Right lobe of liver (tissue), 6 donors: ENCODE results near the gene BORCS5. TPM values are rescaled to one million over a fixed set of nuclear protein-coding genes. Genes with fewer than 3 reads are reported as not detected.

Source experiments
- ATAC-seq, 4 donors: fragments of 200-7000 bp; cut with Tn5 transposase; one replicate each; pipeline ENCODE4 v1.9.1; 2020; ENCODE audit warnings: mild to moderate bottlenecking in 4 of 4, moderate library complexity in 4 of 4
- DNase-seq, 3 donors: peaks; one replicate each; pipeline ENCODE4 v3.0.0-alpha.2; 2020
- H3K27ac ChIP-seq, 3 donors: fragments of 200-600 bp; one replicate each; pipeline ENCODE4 v1.8.0; 2022
- H3K27me3 ChIP-seq, 2 donors: fragments of 200-600 bp; one replicate each; pipeline ENCODE4 v1.8.0; 2022
- H3K36me3 ChIP-seq, 4 donors: fragments of 200-600 bp; sonication (generic) in 1 of 4; one replicate each; pipeline versions ENCODE4 v1.5.1 to v1.8.0; 2017 to 2022; ENCODE audit warnings: control low read depth in 1 of 4
- H3K4me1 ChIP-seq, 4 donors: fragments of 200-600 bp; sonication (generic) in 1 of 4; one replicate each; pipeline versions ENCODE4 v1.5.1 to v1.8.0; 2017 to 2022; ENCODE audit warnings: control low read depth in 1 of 4
- H3K4me3 ChIP-seq, 3 donors: fragments of 200-600 bp; one replicate each; pipeline ENCODE4 v1.8.0; 2022
- H3K9me3 ChIP-seq, 4 donors: fragments of 200-600 bp; sonication (generic) in 1 of 4; one replicate each; pipeline versions ENCODE4 v1.5.1 to v1.8.0; 2017 to 2022; ENCODE audit warnings: control low read depth in 1 of 4
- POLR2A ChIP-seq: fragments of 450-650 bp; IDR thresholded peaks from one replicate; pipeline ENCODE4 v1.6.1; 2017; ENCODE audit warnings: antibody characterized with exemption, mild to moderate bottlenecking
- WGBS: methylation state at CpG from one replicate; pipeline ENCODE4 v1.1.6; 2018; ENCODE audit warnings: low coverage, low lambda C conversion rate; ENCODE audit not compliant: insufficient coverage; ENCODE audit errors: missing lambda C conversion rate; 5-methylcytosine and 5-hydroxymethylcytosine counted together
- intact Hi-C, 2 donors: fragments of 100-400 bp; cut with DNase I; formaldehyde crosslinking; loops; one replicate each; pipeline versions ENCODE4 v1.11.2 to v1.14.1; 2022
- total RNA-seq, 6 experiments: library from RNA; depleted of rRNA in 2 of 6; stranded (reverse); fragments of >200 nt in 2 of 6; fragmentation: NEBNext Ultra II Directional in 3 of 6; extraction: Animal tissue kit (Norgen Biotek cat#: 25700) in 3 of 6; gene quantifications; one replicate each; pipeline versions ENCODE4 v1.1.0 to v1.2.4, GENCODE V29; 2016 to 2023
- TF ChIP-seq, protein P1 (sequence below), 4 donors: fragments of 200-600 bp in 3 of 4; fragments of 450-650 bp in 1 of 4; IDR thresholded peaks; one replicate each; pipeline versions ENCODE4 v1.5.1 to v1.8.0; 2016 to 2022; ENCODE audit warnings: antibody characterized with exemption in 4 of 4, mild to moderate bottlenecking in 2 of 4
- donor health status: DM: no; HTN: yes; CAD: no.
- donor health status: DM: no; HTN: no; CAD: no.
- donor health status: DM: no; HTN: no; CAD: no.
- donor health status: DM: no; HTN: yes; CAD: no.
- donor health status: DM: no; HTN: yes; CAD: no.

BORCS5 gene
- total RNA-seq, 6 experiments from 2014 or later = 6.0 to 11.1 (median 8.0) TPM

DNA sequence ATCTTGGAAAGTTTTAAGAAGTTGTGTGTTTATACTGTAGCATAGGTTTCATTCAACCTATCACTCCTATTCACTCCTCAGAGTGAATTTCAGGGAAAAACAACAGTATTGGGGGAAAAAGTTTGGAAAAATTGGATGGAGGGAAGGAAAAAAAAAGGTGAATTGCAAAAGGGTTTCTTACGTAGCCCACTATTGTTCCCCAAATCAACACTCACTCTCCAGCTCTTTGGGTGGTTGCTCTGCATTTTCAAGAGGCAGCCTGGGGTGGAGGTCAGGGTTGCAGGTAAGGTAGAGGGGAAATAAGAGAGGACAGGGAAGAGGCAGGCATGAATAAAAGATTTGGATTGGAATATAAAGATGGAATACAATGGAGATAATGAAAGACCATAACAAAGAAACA lies 42.3 kb downstream of the BORCS5 start:
- WGBS = 87% methylated on average over 1 of the region's 1 CpG
- DNase-seq (no peak), ATAC-seq (no peak)
- TF ChIP-seq, protein P1, sequence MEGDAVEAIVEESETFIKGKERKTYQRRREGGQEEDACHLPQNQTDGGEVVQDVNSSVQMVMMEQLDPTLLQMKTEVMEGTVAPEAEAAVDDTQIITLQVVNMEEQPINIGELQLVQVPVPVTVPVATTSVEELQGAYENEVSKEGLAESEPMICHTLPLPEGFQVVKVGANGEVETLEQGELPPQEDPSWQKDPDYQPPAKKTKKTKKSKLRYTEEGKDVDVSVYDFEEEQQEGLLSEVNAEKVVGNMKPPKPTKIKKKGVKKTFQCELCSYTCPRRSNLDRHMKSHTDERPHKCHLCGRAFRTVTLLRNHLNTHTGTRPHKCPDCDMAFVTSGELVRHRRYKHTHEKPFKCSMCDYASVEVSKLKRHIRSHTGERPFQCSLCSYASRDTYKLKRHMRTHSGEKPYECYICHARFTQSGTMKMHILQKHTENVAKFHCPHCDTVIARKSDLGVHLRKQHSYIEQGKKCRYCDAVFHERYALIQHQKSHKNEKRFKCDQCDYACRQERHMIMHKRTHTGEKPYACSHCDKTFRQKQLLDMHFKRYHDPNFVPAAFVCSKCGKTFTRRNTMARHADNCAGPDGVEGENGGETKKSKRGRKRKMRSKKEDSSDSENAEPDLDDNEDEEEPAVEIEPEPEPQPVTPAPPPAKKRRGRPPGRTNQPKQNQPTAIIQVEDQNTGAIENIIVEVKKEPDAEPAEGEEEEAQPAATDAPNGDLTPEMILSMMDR (IDR thresholded peaks at IDR 0.05) = no peak
- no peak for TF ChIP-seq POLR2A
- no peaks in the 10 kb centered on the region for H3K36me3 ChIP-seq
- intact Hi-C loops = no loop called here
- H3K9me3 ChIP-seq = no peaks in the 10 kb centered on the region
- no peaks in the 10 kb centered on the region for H3K27me3 ChIP-seq
- H3K27ac ChIP-seq = peak overlapping the region; percentile 74 to 77 (median 76)
- H3K4me3 ChIP-seq = no peak overlapping the region
- peaks cover 0 to 45% (median 15%) of the 10 kb centered on the region in 4 donors for H3K4me1 ChIP-seq

DNA sequence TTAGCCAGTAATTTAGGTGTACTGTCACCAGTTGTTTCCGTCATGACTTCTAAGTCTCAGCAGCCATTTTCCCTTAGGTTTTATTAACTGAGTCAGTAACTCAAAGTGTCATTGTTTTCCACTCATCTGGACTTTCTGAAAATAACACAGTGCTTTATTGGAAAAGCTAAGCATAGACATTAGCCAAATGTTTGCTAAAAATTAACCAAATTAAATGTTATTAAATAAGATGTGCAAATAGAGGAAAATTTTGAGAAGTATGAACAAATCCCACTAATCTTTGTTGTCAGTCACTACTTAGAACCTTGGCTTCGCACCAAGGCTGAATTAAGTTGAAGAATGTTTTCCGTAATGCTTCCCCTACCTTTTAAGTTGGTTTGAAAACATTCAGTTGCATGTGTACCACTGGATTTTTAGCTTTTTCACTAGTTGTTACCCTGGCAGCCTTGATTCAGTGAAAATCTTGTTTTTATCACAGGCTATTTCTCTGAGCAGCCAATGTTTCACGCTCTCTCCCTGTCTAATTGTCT lies 43.0 kb downstream of the BORCS5 start:
- Histone ChIP-seq H3K36me3 (no peaks in the 10 kb centered on the region), H3K27me3 (no peaks in the 10 kb centered on the region), H3K9me3 (no peaks in the 10 kb centered on the region), H3K4me1 (peaks cover 0 to 47% (median 17%) of the 10 kb centered on the region in 4 donors), H3K4me3 (no peak overlapping the region), H3K27ac (peak overlapping the region; percentile 74 to 77 (median 76))
- TF ChIP-seq, protein P1 (IDR thresholded peaks at IDR 0.05) = no peak
- no peak for TF ChIP-seq POLR2A
- intact Hi-C loops = no loop called here
- WGBS = 44% methylated on average over 4 of the region's 4 CpGs
- peak; percentile 8 to 27 (median 18) for ATAC-seq
- no peak for DNase-seq

DNA sequence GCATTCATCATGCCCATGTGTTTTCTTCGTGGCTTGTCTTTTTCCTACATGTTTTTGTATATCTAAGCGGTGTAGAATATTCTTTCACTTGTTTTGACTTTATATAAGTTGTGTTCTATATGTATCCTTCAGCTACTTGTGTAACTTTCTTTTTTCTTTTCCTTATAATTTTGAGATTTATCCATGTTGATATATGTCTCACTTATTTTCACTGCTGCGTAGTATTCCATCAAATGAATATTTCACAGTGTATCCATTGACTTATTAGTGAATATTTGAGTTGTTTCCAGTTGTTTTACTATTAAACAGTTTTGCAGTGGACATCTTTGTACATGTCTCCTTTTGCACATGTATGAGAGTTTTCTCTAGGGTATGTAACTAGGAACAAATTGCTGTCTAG lies 43.9 kb downstream of the BORCS5 start:
- intact Hi-C loops = no loop called here
- Histone ChIP-seq H3K27ac (peak overlapping the region; percentile 74 to 77 (median 76)), H3K4me1 (peaks cover 0 to 53% (median 20%) of the 10 kb centered on the region in 4 donors), H3K36me3 (no peaks in the 10 kb centered on the region), H3K9me3 (no peaks in the 10 kb centered on the region), H3K27me3 (no peaks in the 10 kb centered on the region), H3K4me3 (no peak overlapping the region)
- 58% methylated on average over 3 of the region's 3 CpGs for WGBS
- ATAC-seq = no peak
- no peak for DNase-seq
- TF ChIP-seq POLR2A = no peak
- TF ChIP-seq, protein P1 (IDR thresholded peaks at IDR 0.05) = no peak

DNA sequence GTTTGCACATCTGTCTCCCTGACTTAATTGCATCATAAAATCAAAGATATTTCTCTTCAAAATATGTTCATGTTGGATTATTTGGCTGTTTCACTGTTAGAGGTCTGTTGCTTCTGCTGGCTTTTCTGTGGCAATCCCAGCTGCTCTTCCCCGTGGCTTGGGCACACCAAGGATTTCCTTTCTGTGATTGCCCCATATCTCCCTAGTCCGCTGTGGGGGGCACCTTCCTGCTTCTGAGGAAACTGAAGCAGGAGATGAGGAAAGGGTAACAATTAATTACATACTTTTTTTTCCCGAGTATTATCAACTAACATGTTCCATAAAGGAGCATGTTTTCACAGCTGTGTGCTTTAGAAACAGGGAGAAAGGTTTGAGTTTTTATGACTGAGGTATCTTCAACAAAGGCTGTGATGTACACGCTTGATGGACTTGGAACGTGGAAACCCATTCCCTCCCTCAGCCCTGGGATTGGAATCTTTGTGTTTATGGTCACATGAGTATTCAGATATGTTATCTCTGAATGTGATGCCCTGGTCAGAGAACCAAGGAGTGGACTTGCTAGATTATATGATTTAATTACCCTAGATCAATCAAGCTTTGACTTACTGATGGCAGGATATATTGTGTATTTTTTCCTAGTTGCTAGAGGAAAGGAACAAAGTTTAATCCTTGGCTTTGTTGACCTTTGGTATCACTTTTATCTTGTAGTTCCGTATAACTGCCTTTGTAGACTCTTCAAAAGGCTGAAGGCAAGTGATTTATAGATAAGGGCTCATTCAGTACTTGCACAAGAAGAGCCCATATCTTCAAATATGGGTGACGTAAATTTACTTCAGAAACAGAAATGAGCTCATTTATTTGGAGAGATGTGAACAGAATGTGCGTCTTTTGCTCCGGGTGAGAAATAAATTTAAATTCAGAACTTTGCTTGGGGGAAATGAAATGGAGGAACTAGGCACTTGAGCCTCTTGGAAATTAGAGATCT lies 46.7 kb downstream of the BORCS5 start:
- ATAC-seq (peak; percentile 22 to 47 (median 38)), DNase-seq (no peak)
- Histone ChIP-seq H3K9me3 (no peaks in the 10 kb centered on the region), H3K4me1 (peaks cover 2 to 55% (median 23%) of the 10 kb centered on the region in 4 donors), H3K27me3 (no peaks in the 10 kb centered on the region), H3K36me3 (no peaks in the 10 kb centered on the region), H3K4me3 (no peak overlapping the region), H3K27ac (peak overlapping the region; percentile 71 to 87 (median 82))
- TF ChIP-seq, protein P1 (IDR thresholded peaks at IDR 0.05) = no peak
- no peak for TF ChIP-seq POLR2A
- intact Hi-C loops = no loop called here
- 33% methylated on average over 9 of the region's 9 CpGs for WGBS
